ENCODE results near the gene ARHGEF2. TPM values are rescaled to one million over a fixed set of nuclear protein-coding genes. Genes with fewer than 3 reads are reported as not detected.

ARHGEF2 gene
- total and polyA plus RNA-seq, 9 of the 15 experiments (the other 6 are each of a cell fraction or from before 2014, with no cell fraction given): 7.1 to 162 (median 62.2) TPM

GRCh38 chr1:155989242-155990004 is 11.1 kb upstream of the ARHGEF2 start (continued):
- no peak for TF ChIP-seq ATF6 (CRISPR knock-in tag; IDR thresholded peaks at IDR 0.05)
- TF ChIP-seq STAG1 (CRISPR knock-in tag; IDR thresholded peaks at IDR 0.05; ENCODE audit: borderline replicate concordance): peak; percentile 91
- TF ChIP-seq RCOR1 (IDR thresholded peaks at IDR 0.05; ENCODE audit: borderline replicate concordance in 1 of 2, low read depth in 2 of 2, low read length in 2 of 2): 0 out of 4 replicates have a peak, but pooled peaks of 1 of the 2 experiments have one; percentile 24
- no peak for TF ChIP-seq ZNF316 (IDR thresholded peaks at IDR 0.05)
- no peak for TF ChIP-seq RAD51 (IDR thresholded peaks at IDR 0.05; ENCODE audit: borderline replicate concordance, low read depth)
- TF ChIP-seq TARDBP (IDR thresholded peaks at IDR 0.05): no peak
- no peak for TF ChIP-seq ZNF431 (CRISPR knock-in tag; IDR thresholded peaks at IDR 0.05)
- peak; percentile 92 to 97 (median 95) for TF ChIP-seq CTCF (IDR thresholded peaks at IDR 0.05 in 2 of 3, conservative IDR thresholded peaks at IDR 0.05 in 1 of 3; ENCODE audit: insufficient read depth in 2 of 3, low read depth in 1 of 3, low read length in 3 of 3)
- TF ChIP-seq ZNF134 (CRISPR knock-in tag; conservative IDR thresholded peaks at IDR 0.05): no peak
- no peak for TF ChIP-seq IFI16 (CRISPR knock-in tag; IDR thresholded peaks at IDR 0.05)
- peak; percentile 68; the same call in 1 of the 2 replicates for TF ChIP-seq XRCC5 (IDR thresholded peaks at IDR 0.05; ENCODE audit: low read depth, low read length)
- 0 out of 2 replicates have a peak, but pooled peaks have one; percentile 12 for TF ChIP-seq ZNF24 (IDR thresholded peaks at IDR 0.05)
- TF ChIP-seq TEAD4 (IDR thresholded peaks at IDR 0.05; ENCODE audit: low read length): no peak
- TF ChIP-seq TEAD4 (CRISPR knock-in tag; IDR thresholded peaks at IDR 0.05; ENCODE audit: borderline replicate concordance): no peak
- TF ChIP-seq ZNF217 (CRISPR knock-in tag; IDR thresholded peaks at IDR 0.05): no peak
- no peak for TF ChIP-seq PHB2 (IDR thresholded peaks at IDR 0.05; ENCODE audit: low read depth)
- peak; percentile 37; the same call in 1 of the 2 replicates for TF ChIP-seq MAX (CRISPR knock-in tag; IDR thresholded peaks at IDR 0.05)
- TF ChIP-seq ZNF77 (CRISPR knock-in tag; IDR thresholded peaks at IDR 0.05): no peak
- peak; percentile 59 for TF ChIP-seq GABPB1 (CRISPR knock-in tag; IDR thresholded peaks at IDR 0.05)
- peak; percentile 55; the same call in 1 of the 2 replicates for TF ChIP-seq TFAP4 (CRISPR knock-in tag; IDR thresholded peaks at IDR 0.05; ENCODE audit: borderline replicate concordance)
- peak; percentile 71; the same call in 1 of the 2 replicates for TF ChIP-seq ARID2 (IDR thresholded peaks at IDR 0.05)
- TF ChIP-seq NR2C2 (CRISPR knock-in tag; IDR thresholded peaks at IDR 0.05): 0 out of 2 replicates have a peak, but pooled peaks have one; percentile 32
- TF ChIP-seq NR2C2 (tag; IDR thresholded peaks at IDR 0.05): no peak
- peak; percentile 94 to 96 for TF ChIP-seq RAD21 (CRISPR knock-in tag; conservative IDR thresholded peaks at IDR 0.05 in 1 of 2, IDR thresholded peaks at IDR 0.05 in 1 of 2)
- 0 out of 2 replicates have a peak, but pooled peaks have one; percentile 31 for TF ChIP-seq KLF16 (IDR thresholded peaks at IDR 0.05)
- TF ChIP-seq CBX5 (IDR thresholded peaks at IDR 0.05; ENCODE audit: borderline replicate concordance, low read depth): no peak

Measured in K562 (cell line).